NCI-H345 treated with DMSO at 0.1 percent for 48 hours (cell line): ENCODE data around the gene EIF2S3B.

Source experiments
- DNase-seq: peaks from one replicate; lab custom pipeline; 2025; ENCODE audit not compliant: unreplicated experiment; lab: John Stamatoyannopoulos, UW

EIF2S3B gene

GRCh38 chr12:10554228-10554755 lies 48.6 kb downstream of the EIF2S3B start:
- DNase-seq: no peak

DNA sequence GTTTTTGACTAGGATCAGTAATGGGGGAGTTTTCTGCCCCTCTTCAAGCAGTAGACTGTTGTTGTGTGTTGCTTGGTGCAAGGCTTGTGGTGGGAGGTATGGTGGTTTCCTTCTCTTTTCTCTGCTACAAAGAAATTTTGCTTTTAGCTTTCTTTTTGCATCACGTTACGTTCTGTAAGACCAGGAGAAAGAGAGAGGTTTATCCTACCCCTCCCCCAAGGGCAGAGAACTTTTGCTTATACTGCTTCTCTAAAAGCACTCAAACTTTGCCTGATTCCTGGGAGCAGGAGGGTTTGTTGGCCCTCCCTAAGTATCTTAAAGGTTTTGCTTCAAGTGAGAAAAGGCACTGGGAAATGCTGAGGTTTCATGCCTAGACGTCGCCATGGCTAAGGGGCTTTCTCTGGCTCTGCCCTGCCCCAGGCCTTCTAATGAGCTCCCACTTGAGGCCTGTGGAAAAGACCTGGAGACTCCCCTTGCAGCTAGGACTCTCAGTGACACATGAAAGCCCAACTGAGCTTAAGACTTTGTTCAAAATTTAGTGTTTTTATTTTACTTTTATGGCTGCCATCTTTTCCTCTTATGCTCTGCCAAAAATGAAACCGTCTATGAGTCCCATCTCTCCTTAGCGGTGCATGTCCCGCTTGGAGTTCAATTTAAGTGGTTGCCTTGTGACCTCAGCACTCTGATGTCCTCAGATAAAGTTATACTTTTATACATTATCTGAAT lies 49.2 kb downstream of the EIF2S3B start:
- DNase-seq: no peak

DNA sequence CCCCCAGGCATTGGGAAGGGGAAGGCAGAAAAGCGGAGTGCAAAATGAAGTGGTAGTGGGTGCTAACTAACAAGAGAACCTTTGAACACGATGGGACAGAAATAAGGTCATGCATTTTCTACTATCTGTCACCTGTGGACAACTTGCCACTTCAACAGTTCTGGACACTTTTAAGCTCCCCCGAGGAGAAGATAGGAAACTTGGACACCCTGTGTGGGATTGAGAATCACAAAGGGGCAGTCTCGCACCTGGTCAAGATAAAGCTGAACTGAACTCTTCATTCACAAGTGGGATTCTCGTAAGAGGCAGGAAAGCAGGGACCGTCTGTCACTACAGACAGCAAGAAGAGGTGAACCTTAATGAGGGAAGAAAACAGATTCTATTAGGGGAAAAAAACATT lies 51.6 kb downstream of the EIF2S3B start:
- no peak for DNase-seq

- DNase-seq: no peak
Observed at GRCh38 chr12:10557766-10558165, 52.1 kb downstream of the EIF2S3B start.
